ENCODE data around the gene PHEX. TPM values are rescaled to one million over a fixed set of nuclear protein-coding genes. Genes with fewer than 3 reads are reported as not detected.

PHEX gene
- total and polyA plus RNA-seq, 7 donors, result 0.01 to 0.11 (median 0.04) TPM; not detected in 3

DNA sequence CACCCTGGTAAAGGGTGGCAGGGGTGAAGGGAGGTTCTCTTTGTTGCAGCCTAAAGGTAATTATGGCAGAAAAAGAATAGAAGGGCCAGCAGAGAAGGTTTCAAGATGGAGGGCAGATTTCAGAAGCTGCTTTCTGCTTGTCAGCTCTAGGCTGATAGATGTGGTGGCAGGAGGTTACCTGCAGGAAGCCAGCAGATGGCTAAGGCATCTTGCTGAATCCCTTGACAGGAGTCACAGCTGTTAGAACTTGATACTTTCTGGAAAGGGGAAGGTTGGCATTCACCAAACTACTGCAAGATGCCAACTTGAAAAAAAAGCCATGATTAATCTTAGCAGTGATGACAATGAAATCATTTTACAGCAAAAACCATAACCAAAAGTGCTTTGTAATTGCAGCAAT is 171.1 kb downstream of the PHEX start:
- peak in 2 of 4 donors; percentile 56 to 61 for ATAC-seq
- Histone ChIP-seq H3K36me3 (ENCODE audit: insufficient read depth in 1 of 2, low read depth in 1 of 2) (no peaks in the 10 kb centered on the region), H3K4me1 (no peaks in the 10 kb centered on the region), H3K27me3 (ENCODE audit: insufficient read depth in 3 of 3, low read length in 2 of 3) (no peaks in the 10 kb centered on the region), H3K4me3 (no peak overlapping the region), H3K27ac (no peak overlapping the region), H3K9me3 (no peaks in the 10 kb centered on the region)
- intact Hi-C loops (cut with DNase I), result no loop called here
- no peak for DNase-seq
- TF ChIP-seq, protein P1, sequence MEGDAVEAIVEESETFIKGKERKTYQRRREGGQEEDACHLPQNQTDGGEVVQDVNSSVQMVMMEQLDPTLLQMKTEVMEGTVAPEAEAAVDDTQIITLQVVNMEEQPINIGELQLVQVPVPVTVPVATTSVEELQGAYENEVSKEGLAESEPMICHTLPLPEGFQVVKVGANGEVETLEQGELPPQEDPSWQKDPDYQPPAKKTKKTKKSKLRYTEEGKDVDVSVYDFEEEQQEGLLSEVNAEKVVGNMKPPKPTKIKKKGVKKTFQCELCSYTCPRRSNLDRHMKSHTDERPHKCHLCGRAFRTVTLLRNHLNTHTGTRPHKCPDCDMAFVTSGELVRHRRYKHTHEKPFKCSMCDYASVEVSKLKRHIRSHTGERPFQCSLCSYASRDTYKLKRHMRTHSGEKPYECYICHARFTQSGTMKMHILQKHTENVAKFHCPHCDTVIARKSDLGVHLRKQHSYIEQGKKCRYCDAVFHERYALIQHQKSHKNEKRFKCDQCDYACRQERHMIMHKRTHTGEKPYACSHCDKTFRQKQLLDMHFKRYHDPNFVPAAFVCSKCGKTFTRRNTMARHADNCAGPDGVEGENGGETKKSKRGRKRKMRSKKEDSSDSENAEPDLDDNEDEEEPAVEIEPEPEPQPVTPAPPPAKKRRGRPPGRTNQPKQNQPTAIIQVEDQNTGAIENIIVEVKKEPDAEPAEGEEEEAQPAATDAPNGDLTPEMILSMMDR (IDR thresholded peaks at IDR 0.05), result no peak

DNA sequence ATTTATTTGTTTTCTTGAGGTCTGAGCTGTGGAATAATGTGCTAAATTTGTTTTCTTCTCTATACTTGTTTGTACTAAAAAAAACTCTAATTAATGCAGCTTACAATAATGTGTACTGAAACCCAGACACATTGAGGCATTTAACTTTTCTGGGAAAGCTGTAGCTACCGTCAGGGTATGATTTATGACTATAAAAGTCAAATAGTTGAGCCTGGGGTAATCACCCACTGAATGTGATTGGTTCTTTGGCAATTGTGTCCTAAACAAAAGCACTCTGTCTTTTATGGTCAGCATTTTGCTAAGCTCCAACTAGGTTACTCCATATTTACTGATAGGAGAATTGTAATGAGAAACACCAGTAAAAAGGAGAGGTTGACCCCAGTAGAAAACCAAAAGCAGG is 174.7 kb downstream of the PHEX start:
- DNase-seq (no peak), ATAC-seq (no peak)
- H3K27me3 ChIP-seq (ENCODE audit: insufficient read depth in 3 of 3, low read length in 2 of 3), result peaks cover 0 to 4% (median 0%) of the 10 kb centered on the region in 3 donors
- intact Hi-C loops (cut with DNase I), result no loop called here
- TF ChIP-seq, protein P1 (IDR thresholded peaks at IDR 0.05), result no peak
- H3K36me3 ChIP-seq (ENCODE audit: insufficient read depth in 1 of 2, low read depth in 1 of 2), result no peaks in the 10 kb centered on the region
- 36 to 70% (median 59%) methylated on average over 1 of the region's 1 CpG for WGBS, 3 donors
- H3K27ac ChIP-seq, result no peak overlapping the region
- no peaks in the 10 kb centered on the region for H3K4me1 ChIP-seq
- no peaks in the 10 kb centered on the region for H3K9me3 ChIP-seq
- no peak overlapping the region for H3K4me3 ChIP-seq

DNA sequence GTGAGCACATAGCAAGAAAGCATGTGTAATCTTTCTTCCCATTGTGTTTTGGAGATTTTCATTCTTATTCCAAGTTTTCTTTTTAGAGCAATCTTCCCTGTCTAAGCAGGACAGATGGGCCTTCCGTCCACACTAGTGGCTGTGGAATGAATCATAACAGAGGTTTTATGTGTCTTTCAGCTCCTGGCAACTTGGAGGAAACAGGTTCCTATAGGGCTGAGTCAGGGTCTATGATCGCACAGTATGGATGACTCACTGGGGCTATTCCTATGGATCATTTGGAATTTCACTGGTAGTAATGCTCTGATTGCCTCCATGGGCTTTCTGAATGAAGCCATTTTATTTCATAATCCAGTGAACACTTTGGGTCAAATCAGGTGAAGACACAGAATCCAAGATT is 188.8 kb downstream of the PHEX start:
- peaks cover 0 to 4% (median 0%) of the 10 kb centered on the region in 3 donors for H3K27me3 ChIP-seq (ENCODE audit: insufficient read depth in 3 of 3, low read length in 2 of 3)
- H3K4me1 ChIP-seq, result no peaks in the 10 kb centered on the region
- no peak overlapping the region for H3K4me3 ChIP-seq
- H3K9me3 ChIP-seq, result no peaks in the 10 kb centered on the region
- WGBS, 3 donors, result 76 to 92% (median 91%) methylated on average over 2 of the region's 2 CpGs
- H3K36me3 ChIP-seq (ENCODE audit: insufficient read depth in 1 of 2, low read depth in 1 of 2), result no peaks in the 10 kb centered on the region
- intact Hi-C loops (cut with DNase I), result no loop called here
- TF ChIP-seq, protein P1 (IDR thresholded peaks at IDR 0.05), result no peak
- ATAC-seq (no peak), DNase-seq (no peak)
- H3K27ac ChIP-seq, result no peak overlapping the region

DNA sequence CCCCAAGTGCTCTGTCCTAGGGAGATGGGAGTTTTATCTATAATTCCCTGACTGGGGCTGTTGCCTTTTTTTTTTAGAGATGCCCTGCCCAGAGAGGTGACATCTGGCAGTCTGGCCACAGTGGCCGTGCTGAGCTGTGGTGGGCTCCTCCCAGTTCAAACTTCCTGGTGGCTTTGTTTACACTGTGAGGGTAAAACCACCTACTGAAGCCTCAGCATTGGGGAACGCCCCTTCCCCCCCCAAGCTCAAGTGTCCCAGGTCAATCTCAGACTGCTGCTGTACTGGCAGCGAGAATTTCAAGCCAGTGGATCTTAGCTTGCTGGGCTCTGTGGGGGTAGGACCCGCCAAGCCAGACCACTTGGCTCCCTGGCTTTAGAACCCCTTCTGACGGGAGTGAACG is 202.3 kb downstream of the PHEX start:
- Histone ChIP-seq H3K4me1 (no peaks in the 10 kb centered on the region), H3K36me3 (ENCODE audit: insufficient read depth in 1 of 2, low read depth in 1 of 2) (no peaks in the 10 kb centered on the region), H3K9me3 (no peaks in the 10 kb centered on the region), H3K27ac (no peak overlapping the region), H3K4me3 (no peak overlapping the region), H3K27me3 (ENCODE audit: insufficient read depth in 3 of 3, low read length in 2 of 3) (peaks cover 0 to 3% (median 0%) of the 10 kb centered on the region in 3 donors)
- TF ChIP-seq, protein P1 (IDR thresholded peaks at IDR 0.05), result no peak
- no peak for ATAC-seq
- 63 to 83% (median 81%) methylated on average over 6 of the region's 6 CpGs for WGBS, 3 donors
- intact Hi-C loops (cut with DNase I), result no loop called here
- no peak for DNase-seq

DNA sequence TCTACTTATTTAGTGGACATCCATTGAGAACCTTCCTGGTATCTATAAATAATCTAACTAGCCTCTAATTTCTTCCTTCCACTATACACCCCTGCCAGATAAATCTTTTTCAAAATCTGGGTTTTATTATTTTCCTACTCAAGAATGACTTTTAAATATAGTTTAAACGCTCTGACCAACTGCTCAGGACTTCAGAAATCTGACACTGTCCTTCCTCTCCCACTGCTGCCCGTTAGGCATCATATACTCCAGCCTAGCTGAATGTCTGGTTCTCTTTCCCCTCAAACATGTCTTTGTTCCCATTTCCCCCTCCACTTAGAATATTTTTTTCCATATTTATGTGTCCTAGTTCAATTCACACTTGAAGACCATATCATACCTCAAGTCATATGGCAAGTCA is 205.4 kb downstream of the PHEX start:
- WGBS, 3 donors, result 28 to 58% (median 45%) methylated on average over 2 of the region's 2 CpGs
- Histone ChIP-seq H3K27ac (no peak overlapping the region), H3K4me3 (no peak overlapping the region), H3K9me3 (no peaks in the 10 kb centered on the region), H3K36me3 (ENCODE audit: insufficient read depth in 1 of 2, low read depth in 1 of 2) (no peaks in the 10 kb centered on the region), H3K4me1 (no peaks in the 10 kb centered on the region), H3K27me3 (ENCODE audit: insufficient read depth in 3 of 3, low read length in 2 of 3) (peaks cover 0 to 3% (median 0%) of the 10 kb centered on the region in 3 donors)
- DNase-seq (no peak), ATAC-seq (no peak)
- TF ChIP-seq, protein P1 (IDR thresholded peaks at IDR 0.05), result no peak
- intact Hi-C loops (cut with DNase I), result no loop called here
